ENCODE results near the gene SLC25A15. TPM values are rescaled to one million over a fixed set of nuclear protein-coding genes. Genes with fewer than 3 reads are reported as not detected.
A peak's percentile ranks its signal among the peaks of the same experiment; 100 is the strongest.

SLC25A15 gene
- total RNA-seq, 2 experiments from 2014 or later: 2.1 to 2.2 TPM

GRCh38 chr13:40772765-40773473, 16.5 kb upstream of the SLC25A15 start:
- no peaks in the 10 kb centered on the region for H3K27me3 Mint-ChIP-seq
- POLR2A ChIA-PET: interaction anchor here (1.9 kb wide), 1 partner anchor 16 kb away, joined by 6 read pairs; the partner anchor contains the start of gene SLC25A15
- peak overlapping the region; percentile 95 for H3K27ac Mint-ChIP-seq
- peaks cover 48% of the 10 kb centered on the region for H3K4me1 Mint-ChIP-seq (ENCODE audit: low read depth)
- H3K36me3 Mint-ChIP-seq (ENCODE audit: low read depth): peaks cover 15% of the 10 kb centered on the region
- intact Hi-C loops (cut with DNase I, micrococcal nuclease): loop anchor here (5.0 to 10.0 kb wide), 5 partner anchors 212 to 1088 kb away; partner anchors contain the start of genes KBTBD7 (in 1 of the 2), MTRF1 (in 1 of the 2) and WBP4 (in 1 of the 2)
- TF ChIP-seq, protein P1, sequence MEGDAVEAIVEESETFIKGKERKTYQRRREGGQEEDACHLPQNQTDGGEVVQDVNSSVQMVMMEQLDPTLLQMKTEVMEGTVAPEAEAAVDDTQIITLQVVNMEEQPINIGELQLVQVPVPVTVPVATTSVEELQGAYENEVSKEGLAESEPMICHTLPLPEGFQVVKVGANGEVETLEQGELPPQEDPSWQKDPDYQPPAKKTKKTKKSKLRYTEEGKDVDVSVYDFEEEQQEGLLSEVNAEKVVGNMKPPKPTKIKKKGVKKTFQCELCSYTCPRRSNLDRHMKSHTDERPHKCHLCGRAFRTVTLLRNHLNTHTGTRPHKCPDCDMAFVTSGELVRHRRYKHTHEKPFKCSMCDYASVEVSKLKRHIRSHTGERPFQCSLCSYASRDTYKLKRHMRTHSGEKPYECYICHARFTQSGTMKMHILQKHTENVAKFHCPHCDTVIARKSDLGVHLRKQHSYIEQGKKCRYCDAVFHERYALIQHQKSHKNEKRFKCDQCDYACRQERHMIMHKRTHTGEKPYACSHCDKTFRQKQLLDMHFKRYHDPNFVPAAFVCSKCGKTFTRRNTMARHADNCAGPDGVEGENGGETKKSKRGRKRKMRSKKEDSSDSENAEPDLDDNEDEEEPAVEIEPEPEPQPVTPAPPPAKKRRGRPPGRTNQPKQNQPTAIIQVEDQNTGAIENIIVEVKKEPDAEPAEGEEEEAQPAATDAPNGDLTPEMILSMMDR (IDR thresholded peaks at IDR 0.05): no peak
- H3K36me3 ChIP-seq (ENCODE audit: insufficient read depth, low read length): peaks cover 5% of the 10 kb centered on the region
- H3K4me1 ChIP-seq (ENCODE audit: insufficient read depth, low read length): peaks cover 42% of the 10 kb centered on the region
- CTCF ChIA-PET: no interaction called here
- DNase-seq: no peak
- H3K4me3 ChIP-seq (ENCODE audit: low read length): no peak overlapping the region
- H3K4me3 Mint-ChIP-seq: peak overlapping the region; percentile 98
- no peaks in the 10 kb centered on the region for H3K9me3 Mint-ChIP-seq
- ATAC-seq (ENCODE audit: poor library complexity): no peak
- no peak overlapping the region for H3K27ac ChIP-seq (ENCODE audit: low read depth in 1 of 2, low read length in 2 of 2)
- no peaks in the 10 kb centered on the region for H3K9me3 ChIP-seq (ENCODE audit: control insufficient read depth in 1 of 2, insufficient read depth in 1 of 2, low read length in 2 of 2)
- H3K27me3 ChIP-seq (ENCODE audit: control insufficient read depth in 1 of 2, insufficient read depth in 2 of 2, low read length in 2 of 2): no peaks in the 10 kb centered on the region

DNA sequence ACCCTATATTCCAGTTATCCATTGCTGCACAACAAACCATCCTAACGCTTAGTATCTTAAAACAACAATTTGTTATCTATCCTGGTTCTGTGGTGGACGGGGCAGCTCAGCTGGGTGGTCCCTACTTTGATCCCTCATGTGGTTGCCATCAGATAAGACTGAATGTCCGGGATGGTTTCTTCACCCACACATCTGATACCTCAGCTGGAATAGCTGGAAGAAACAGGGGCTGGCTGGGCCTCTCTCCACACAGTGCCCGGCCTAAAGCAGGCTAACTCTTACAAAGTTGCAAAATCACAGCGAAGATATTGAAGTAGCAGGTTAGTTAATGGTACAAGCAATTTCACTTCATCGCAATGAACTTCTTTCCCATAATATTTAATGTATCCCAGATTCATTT, 14.7 kb upstream of the SLC25A15 start:
- Mint-ChIP-seq H3K27me3 (no peaks in the 10 kb centered on the region), H3K27ac (no peak overlapping the region), H3K4me3 (no peak overlapping the region), H3K9me3 (no peaks in the 10 kb centered on the region), H3K4me1 (ENCODE audit: low read depth) (peaks cover 51% of the 10 kb centered on the region), H3K36me3 (ENCODE audit: low read depth) (peaks cover 10% of the 10 kb centered on the region)
- Histone ChIP-seq H3K27me3 (ENCODE audit: control insufficient read depth in 1 of 2, insufficient read depth in 2 of 2, low read length in 2 of 2) (no peaks in the 10 kb centered on the region), H3K36me3 (ENCODE audit: insufficient read depth, low read length) (no peaks in the 10 kb centered on the region), H3K4me1 (ENCODE audit: insufficient read depth, low read length) (peaks cover 47% of the 10 kb centered on the region), H3K4me3 (ENCODE audit: low read length) (no peak overlapping the region), H3K9me3 (ENCODE audit: control insufficient read depth in 1 of 2, insufficient read depth in 1 of 2, low read length in 2 of 2) (no peaks in the 10 kb centered on the region), H3K27ac (ENCODE audit: low read depth in 1 of 2, low read length in 2 of 2) (no peak overlapping the region)
- ATAC-seq (ENCODE audit: poor library complexity) (no peak), DNase-seq (no peak)
- CTCF ChIA-PET: no interaction called here
- TF ChIP-seq, protein P1 (IDR thresholded peaks at IDR 0.05): no peak
- intact Hi-C loops (cut with DNase I, micrococcal nuclease): loop anchor here (5.0 to 10.0 kb wide), 6 partner anchors 148 to 1090 kb away; partner anchors contain the start of genes KBTBD7 (in 1 of the 2), MTRF1 (in 1 of the 2) and WBP4 (in 1 of the 2)
- POLR2A ChIA-PET: interaction anchor here (3.2 kb wide), 1 partner anchor 15 kb away, joined by 16 read pairs; the partner anchor contains the start of gene SLC25A15

DNA sequence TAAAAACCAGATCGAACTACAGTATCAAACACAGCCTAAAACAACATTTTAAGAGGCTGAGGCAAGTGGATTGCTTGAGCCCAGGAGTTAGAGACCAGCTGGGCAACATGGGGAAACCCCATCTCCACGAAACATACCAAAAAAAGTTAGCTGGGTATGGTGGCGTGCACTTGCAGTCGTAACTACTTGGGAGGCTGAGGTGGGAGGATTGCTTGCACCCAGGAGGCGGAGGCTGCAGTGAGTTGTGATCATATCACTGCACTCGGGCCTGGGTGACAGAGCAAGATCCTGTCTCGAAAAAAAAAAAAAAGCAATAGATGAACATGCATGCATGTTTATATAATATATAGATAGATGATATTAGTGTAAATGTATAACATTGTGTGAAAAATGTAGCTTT, 13.2 kb upstream of the SLC25A15 start:
- no peak overlapping the region for H3K4me3 Mint-ChIP-seq
- Histone ChIP-seq H3K27ac (ENCODE audit: low read depth in 1 of 2, low read length in 2 of 2) (peak overlapping the region; percentile 71 to 73), H3K4me3 (ENCODE audit: low read length) (peak overlapping the region; percentile 24), H3K9me3 (ENCODE audit: control insufficient read depth in 1 of 2, insufficient read depth in 1 of 2, low read length in 2 of 2) (no peaks in the 10 kb centered on the region), H3K27me3 (ENCODE audit: control insufficient read depth in 1 of 2, insufficient read depth in 2 of 2, low read length in 2 of 2) (no peaks in the 10 kb centered on the region), H3K36me3 (ENCODE audit: insufficient read depth, low read length) (no peaks in the 10 kb centered on the region), H3K4me1 (ENCODE audit: insufficient read depth, low read length) (peaks cover 37% of the 10 kb centered on the region)
- H3K36me3 Mint-ChIP-seq (ENCODE audit: low read depth): peaks cover 2% of the 10 kb centered on the region
- no peak for ATAC-seq (ENCODE audit: poor library complexity)
- ChIA-PET CTCF (interaction anchor here (0.6 to 1.8 kb wide), 4 partner anchors 11 to 833 kb away, joined by 3 to 6 read pairs (median 4); no protein-coding TSS in a partner anchor), POLR2A (interaction anchor here (0.6 to 3.2 kb wide), 5 partner anchors 13 to 995 kb away, joined by 3 to 16 read pairs (median 3); partner anchors contain the start of gene SLC25A15)
- intact Hi-C loops (cut with DNase I, micrococcal nuclease): loop anchor here (2.0 to 10.0 kb wide), 5 partner anchors 145 to 1091 kb away; partner anchors contain the start of gene MTRF1 (in 1 of the 2)
- peak overlapping the region; percentile 91 for H3K27ac Mint-ChIP-seq
- no peaks in the 10 kb centered on the region for H3K27me3 Mint-ChIP-seq
- H3K4me1 Mint-ChIP-seq (ENCODE audit: low read depth): peaks cover 35% of the 10 kb centered on the region
- peak in 5 of 14 experiments; percentile 21 to 58 (median 46) for DNase-seq
- TF ChIP-seq, protein P1 (IDR thresholded peaks at IDR 0.05): no peak
- no peaks in the 10 kb centered on the region for H3K9me3 Mint-ChIP-seq
